OCI-LY3 (cell line): ENCODE results near the gene LPP.

ENCODE experiments used
- EZH2phosphoT487 ChIP-seq: fragments of 200-600 bp; shearing (Covaris generic); IDR thresholded peaks from 2 replicates; pipeline ENCODE4 v1.6.1; 2018; ENCODE audit warnings: antibody characterized with exemption, mixed run types, low read depth
- TF ChIP-seq, protein P1 (sequence below): fragments of 200-600, 300-600 bp; sonication (generic); IDR thresholded peaks from 2 replicates; pipeline ENCODE4 v1.5.1; 2014; ENCODE audit warnings: antibody characterized with exemption, low read length, low read depth

- TF ChIP-seq, protein P1, sequence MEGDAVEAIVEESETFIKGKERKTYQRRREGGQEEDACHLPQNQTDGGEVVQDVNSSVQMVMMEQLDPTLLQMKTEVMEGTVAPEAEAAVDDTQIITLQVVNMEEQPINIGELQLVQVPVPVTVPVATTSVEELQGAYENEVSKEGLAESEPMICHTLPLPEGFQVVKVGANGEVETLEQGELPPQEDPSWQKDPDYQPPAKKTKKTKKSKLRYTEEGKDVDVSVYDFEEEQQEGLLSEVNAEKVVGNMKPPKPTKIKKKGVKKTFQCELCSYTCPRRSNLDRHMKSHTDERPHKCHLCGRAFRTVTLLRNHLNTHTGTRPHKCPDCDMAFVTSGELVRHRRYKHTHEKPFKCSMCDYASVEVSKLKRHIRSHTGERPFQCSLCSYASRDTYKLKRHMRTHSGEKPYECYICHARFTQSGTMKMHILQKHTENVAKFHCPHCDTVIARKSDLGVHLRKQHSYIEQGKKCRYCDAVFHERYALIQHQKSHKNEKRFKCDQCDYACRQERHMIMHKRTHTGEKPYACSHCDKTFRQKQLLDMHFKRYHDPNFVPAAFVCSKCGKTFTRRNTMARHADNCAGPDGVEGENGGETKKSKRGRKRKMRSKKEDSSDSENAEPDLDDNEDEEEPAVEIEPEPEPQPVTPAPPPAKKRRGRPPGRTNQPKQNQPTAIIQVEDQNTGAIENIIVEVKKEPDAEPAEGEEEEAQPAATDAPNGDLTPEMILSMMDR, result no peak
- TF ChIP-seq EZH2phosphoT487, result no peak
Measured at GRCh38 chr3:188649521-188649920, 495.6 kb downstream of the LPP start.
